Adrenal gland (tissue), 12 donors: ENCODE data around the gene TMEM213. TPM values are rescaled to one million over a fixed set of nuclear protein-coding genes. Genes with fewer than 3 reads are reported as not detected.

Source experiments
- DNase-seq, 7 donors: peaks; one replicate each; pipeline ENCODE4 v3.0.0-alpha.2; 2019 to 2020
- H3K27ac ChIP-seq, 5 donors: fragments of 200-600 bp; sonication (generic) in 4 of 5; 1 replicate in 3 of 5; 2 replicates in 2 of 5; pipeline versions ENCODE4 v1.5.1 to v1.8.0; 2016 to 2020; ENCODE audit warnings: mild to moderate bottlenecking in 1 of 5
- H3K27me3 ChIP-seq: fragments of 200-600 bp; 2 replicates; pipeline ENCODE4 v1.8.0; 2021
- H3K36me3 ChIP-seq, 2 donors: fragments of 200-600 bp; replicated peaks in 1 of 2; 1 replicate in 1 of 2; 2 replicates in 1 of 2; pipeline versions ENCODE4 v1.5.1 to v1.8.0; 2018 to 2022
- H3K4me1 ChIP-seq, 2 donors: fragments of 200-600 bp; replicated peaks in 1 of 2; 1 replicate in 1 of 2; 2 replicates in 1 of 2; pipeline versions ENCODE4 v1.5.1 to v1.8.0; 2018 to 2021
- H3K4me3 ChIP-seq, 4 donors: fragments of 200-600 bp; sonication (generic) in 3 of 4; one replicate each; pipeline ENCODE4 v1.5.1; 2016 to 2018
- H3K9me3 ChIP-seq, 3 donors: fragments of 200-600 bp; sonication (generic) in 1 of 3; replicated peaks in 1 of 3; 1 replicate in 2 of 3; 2 replicates in 1 of 3; pipeline versions ENCODE4 v1.5.1 to v1.8.0; 2016 to 2021
- CTCF ChIP-seq, 6 experiments: fragments of 450-650 bp in 4 of 6; fragments of 200-600 bp in 2 of 6; sonication (generic) in 1 of 6; IDR thresholded peaks; 1 replicate in 5 of 6; 2 replicates in 1 of 6; pipeline versions ENCODE4 v1.5.1 to v1.8.0; 2016 to 2021; ENCODE audit warnings: antibody characterized with exemption in 6 of 6, mild to moderate bottlenecking in 2 of 6, moderate library complexity in 1 of 6
- POLR2A ChIP-seq, 2 donors: fragments of 450-650 bp; IDR thresholded peaks; one replicate each; pipeline ENCODE4 v1.6.1; 2017; ENCODE audit warnings: antibody characterized with exemption in 2 of 2, mild to moderate bottlenecking in 2 of 2, moderate library complexity in 1 of 2
- WGBS, 4 donors: extraction: QIAGEN DNeasy Blood & Tissue Kit in 2 of 4; methylation state at CpG; one replicate each; pipeline versions ENCODE4 v1.1.5 to v1.1.7; 2013 to 2017; 5-methylcytosine and 5-hydroxymethylcytosine counted together
- intact Hi-C, 2 donors: fragments of 100-400 bp; cut with DNase I; formaldehyde crosslinking; loops; one replicate each; pipeline versions ENCODE4 v1.14.1 to v1.15.0; 2022 to 2023
- polyA plus RNA-seq, 3 donors: library from polyadenylated mRNA; stranded (reverse); fragments of 200-250 nt in 2 of 3; fragments of 350-450 nt in 1 of 3; fragmentation: Illumina TruSeq in 1 of 3; extraction: RNeasy Lipid Tissue Mini Kit (QIAGEN cat#74804) in 1 of 3; gene quantifications; one replicate each; pipeline ENCODE4 v1.2.3, GENCODE V29; 2013 to 2014
- total RNA-seq, 9 donors: library from RNA; depleted of rRNA in 4 of 9; stranded (reverse); fragments of >200 nt in 4 of 9; fragments of 120-200 nt in 1 of 9; fragmentation: NEBNext Ultra II Directional in 1 of 9; extraction: Animal tissue kit (Norgen Biotek cat#: 25700) in 1 of 9; gene quantifications; one replicate each; pipeline versions ENCODE4 v1.1.0 to v1.2.4, GENCODE V29; 2013 to 2023
- donor health status: healthy with polysubstance abuse.
- donor health status: Bipolar disorder and iron deficiency.
- donor health status: DM: yes; HTN: yes; CAD: no.
- donor health status: DM: no; HTN: no; CAD: no.
- donor health status: DM: no; HTN: no; CAD: no.
- donor health status: DM: yes; HTN: yes; CAD: no.

Gene TMEM213
- total and polyA plus RNA-seq, 12 donors = not detected

- H3K36me3 ChIP-seq = no peaks in the 10 kb centered on the region
- intact Hi-C loops = no loop called here
- no peak for DNase-seq
- TF ChIP-seq POLR2A (IDR thresholded peaks at IDR 0.05) (no peak), CTCF (IDR thresholded peaks at IDR 0.05) (no peak)
- 86 to 92% (median 89%) methylated on average over 10 of the region's 10 CpGs for WGBS, 4 donors
- H3K27ac ChIP-seq = no peak overlapping the region
- H3K4me3 ChIP-seq = no peak overlapping the region
- H3K4me1 ChIP-seq = peaks cover 0 to 8% of the 10 kb centered on the region in 2 donors
- H3K27me3 ChIP-seq = no peaks in the 10 kb centered on the region
- no peaks in the 10 kb centered on the region for H3K9me3 ChIP-seq
These were observed 42.5 kb upstream of the TMEM213 start for GRCh38 chr7:138755331-138755747.

- TF ChIP-seq CTCF (IDR thresholded peaks at IDR 0.05) = no peak
- no peak for TF ChIP-seq POLR2A (IDR thresholded peaks at IDR 0.05)
- Histone ChIP-seq H3K27ac (no peak overlapping the region), H3K4me3 (no peak overlapping the region), H3K4me1 (peaks cover 0 to 8% of the 10 kb centered on the region in 2 donors), H3K27me3 (no peaks in the 10 kb centered on the region), H3K36me3 (no peaks in the 10 kb centered on the region), H3K9me3 (no peaks in the 10 kb centered on the region)
- WGBS, 4 donors = 72 to 87% (median 79%) methylated on average over 4 of the region's 4 CpGs
- DNase-seq = no peak
- intact Hi-C loops = no loop called here
These were observed 41.8 kb upstream of the TMEM213 start for GRCh38 chr7:138755842-138756590.

- Histone ChIP-seq H3K4me1 (peaks cover 0 to 8% of the 10 kb centered on the region in 2 donors), H3K27ac (no peak overlapping the region), H3K36me3 (no peaks in the 10 kb centered on the region), H3K9me3 (no peaks in the 10 kb centered on the region), H3K4me3 (no peak overlapping the region), H3K27me3 (no peaks in the 10 kb centered on the region)
- DNase-seq = no peak
- intact Hi-C loops = no loop called here
- TF ChIP-seq CTCF (IDR thresholded peaks at IDR 0.05) = no peak
- TF ChIP-seq POLR2A (IDR thresholded peaks at IDR 0.05) = no peak
- WGBS, 4 donors = 60 to 72% (median 63%) methylated on average over 4 of the region's 4 CpGs
These were observed 41.1 kb upstream of the TMEM213 start for GRCh38 chr7:138756591-138757242.

- 33 to 91% (median 80%) methylated on average over 2 of the region's 2 CpGs for WGBS, 4 donors
- Histone ChIP-seq H3K27me3 (no peaks in the 10 kb centered on the region), H3K36me3 (no peaks in the 10 kb centered on the region), H3K9me3 (no peaks in the 10 kb centered on the region), H3K4me3 (no peak overlapping the region), H3K4me1 (no peaks in the 10 kb centered on the region), H3K27ac (no peak overlapping the region)
- intact Hi-C loops = no loop called here
- no peak for TF ChIP-seq CTCF (IDR thresholded peaks at IDR 0.05)
- DNase-seq = no peak
These were observed 29.6 kb upstream of the TMEM213 start for GRCh38 chr7:138768241-138768640.
